ENCODE results near the gene GNB1L.

GRCh38 chr22:19789828-19790227 is 64.8 kb downstream of the GNB1L start:
- no peak for TF ChIP-seq EZH2 (IDR thresholded peaks at IDR 0.05; ENCODE audit: borderline replicate concordance, low read length)
- TF ChIP-seq CTCF (conservative IDR thresholded peaks at IDR 0.05 in 1 of 2, IDR thresholded peaks at IDR 0.05 in 1 of 2; ENCODE audit: extremely low read depth in 1 of 2, insufficient read depth in 1 of 2, low read depth in 1 of 2, low read length in 2 of 2): no peak
